ENCODE measurements around the gene VLDLR. TPM values are rescaled to one million over a fixed set of nuclear protein-coding genes. Genes with fewer than 3 reads are reported as not detected.

The VLDLR gene
- total and polyA plus RNA-seq, 2 donors (not counting 1 experiment from before 2014, with no cell fraction given), result 11.9 to 26.3 TPM

GRCh38 chr9:2634153-2634552 lies 12.6 kb downstream of the VLDLR start:
- H3K27me3 ChIP-seq (ENCODE audit: control insufficient read depth, insufficient read depth, low read length), result no peaks in the 10 kb centered on the region
- H3K36me3 ChIP-seq (ENCODE audit: control insufficient read depth, insufficient read depth, low read length), result no peaks in the 10 kb centered on the region
- H3K27ac ChIP-seq (ENCODE audit: insufficient read depth, low read length), result no peak overlapping the region
- TF ChIP-seq CTCF (conservative IDR thresholded peaks at IDR 0.05 in 1 of 2, IDR thresholded peaks at IDR 0.05 in 1 of 2; ENCODE audit: low read depth in 1 of 2, low read length in 2 of 2), result no peak
- no peak for TF ChIP-seq EZH2 (IDR thresholded peaks at IDR 0.05; ENCODE audit: low read length, missing control alignments)
- H3K79me2 ChIP-seq (ENCODE audit: control insufficient read depth, insufficient read depth, low read length), result no peaks in the 10 kb centered on the region
- no peaks in the 10 kb centered on the region for H3K4me1 ChIP-seq (ENCODE audit: control insufficient read depth, extremely low read depth, insufficient read depth, low read length)
- peak overlapping the region; percentile 55 for H3K4me2 ChIP-seq (ENCODE audit: extremely low read depth, insufficient read depth, low read length)
- peak overlapping the region; percentile 33 for H2AFZ ChIP-seq (ENCODE audit: low read length)
- H4K20me1 ChIP-seq (ENCODE audit: control insufficient read depth, extremely low read depth, insufficient read depth, low read length), result no peaks in the 10 kb centered on the region
- peak in 1 of 2 donors; percentile 36 for DNase-seq (ENCODE audit: low read depth in 2 of 2)
- no peak overlapping the region for H3K9ac ChIP-seq (ENCODE audit: insufficient read depth, low read length)
- H3K4me3 ChIP-seq (replicated peaks in 1 of 4; ENCODE audit: control extremely low read depth in 1 of 4, insufficient read depth in 1 of 4, low read depth in 3 of 4, low read length in 4 of 4), result peak overlapping the region; percentile 8 to 51 (median 29)
- no peaks in the 10 kb centered on the region for H3K9me3 ChIP-seq (ENCODE audit: control insufficient read depth, insufficient read depth, low read depth, low read length)

- TF ChIP-seq CTCF (conservative IDR thresholded peaks at IDR 0.05 in 1 of 2, IDR thresholded peaks at IDR 0.05 in 1 of 2; ENCODE audit: low read depth in 1 of 2, low read length in 2 of 2), result no peak
- no peak for TF ChIP-seq EZH2 (IDR thresholded peaks at IDR 0.05; ENCODE audit: low read length, missing control alignments)
- H3K4me1 ChIP-seq (ENCODE audit: control insufficient read depth, extremely low read depth, insufficient read depth, low read length), result no peaks in the 10 kb centered on the region
- no peak overlapping the region for H2AFZ ChIP-seq (ENCODE audit: low read length)
- H3K27ac ChIP-seq (ENCODE audit: insufficient read depth, low read length), result no peak overlapping the region
- no peak overlapping the region for H3K9ac ChIP-seq (ENCODE audit: insufficient read depth, low read length)
- no peak overlapping the region for H3K4me2 ChIP-seq (ENCODE audit: extremely low read depth, insufficient read depth, low read length)
- no peaks in the 10 kb centered on the region for H3K27me3 ChIP-seq (ENCODE audit: control insufficient read depth, insufficient read depth, low read length)
- H3K79me2 ChIP-seq (ENCODE audit: control insufficient read depth, insufficient read depth, low read length), result no peaks in the 10 kb centered on the region
- no peak for DNase-seq (ENCODE audit: low read depth in 2 of 2)
- no peaks in the 10 kb centered on the region for H4K20me1 ChIP-seq (ENCODE audit: control insufficient read depth, extremely low read depth, insufficient read depth, low read length)
- peak overlapping the region in 1 of 4 experiments; percentile 51 for H3K4me3 ChIP-seq (replicated peaks in 1 of 4; ENCODE audit: control extremely low read depth in 1 of 4, insufficient read depth in 1 of 4, low read depth in 3 of 4, low read length in 4 of 4)
- no peaks in the 10 kb centered on the region for H3K9me3 ChIP-seq (ENCODE audit: control insufficient read depth, insufficient read depth, low read depth, low read length)
- H3K36me3 ChIP-seq (ENCODE audit: control insufficient read depth, insufficient read depth, low read length), result no peaks in the 10 kb centered on the region
Observed at GRCh38 chr9:2634818-2635217, 13.2 kb downstream of the VLDLR start.

- no peak for TF ChIP-seq CTCF (conservative IDR thresholded peaks at IDR 0.05 in 1 of 2, IDR thresholded peaks at IDR 0.05 in 1 of 2; ENCODE audit: low read depth in 1 of 2, low read length in 2 of 2)
- TF ChIP-seq EZH2 (IDR thresholded peaks at IDR 0.05; ENCODE audit: low read length, missing control alignments), result no peak
- Histone ChIP-seq H3K79me2 (ENCODE audit: control insufficient read depth, insufficient read depth, low read length) (no peaks in the 10 kb centered on the region), H3K27ac (ENCODE audit: insufficient read depth, low read length) (no peak overlapping the region), H3K36me3 (ENCODE audit: control insufficient read depth, insufficient read depth, low read length) (no peaks in the 10 kb centered on the region), H3K9me3 (ENCODE audit: control insufficient read depth, insufficient read depth, low read depth, low read length) (no peaks in the 10 kb centered on the region), H3K4me2 (ENCODE audit: extremely low read depth, insufficient read depth, low read length) (no peak overlapping the region), H2AFZ (ENCODE audit: low read length) (no peak overlapping the region), H3K4me3 (replicated peaks in 1 of 4; ENCODE audit: control extremely low read depth in 1 of 4, insufficient read depth in 1 of 4, low read depth in 3 of 4, low read length in 4 of 4) (no peak overlapping the region), H3K4me1 (ENCODE audit: control insufficient read depth, extremely low read depth, insufficient read depth, low read length) (no peaks in the 10 kb centered on the region), H3K9ac (ENCODE audit: insufficient read depth, low read length) (no peak overlapping the region), H3K27me3 (ENCODE audit: control insufficient read depth, insufficient read depth, low read length) (no peaks in the 10 kb centered on the region), H4K20me1 (ENCODE audit: control insufficient read depth, extremely low read depth, insufficient read depth, low read length) (no peaks in the 10 kb centered on the region)
- no peak for DNase-seq (ENCODE audit: low read depth in 2 of 2)
Observed at GRCh38 chr9:2635922-2636321, 14.3 kb downstream of the VLDLR start.

Measured in fibroblast of lung (primary cell).